ENCODE results near the gene PARD3B.

The PARD3B gene

DNA sequence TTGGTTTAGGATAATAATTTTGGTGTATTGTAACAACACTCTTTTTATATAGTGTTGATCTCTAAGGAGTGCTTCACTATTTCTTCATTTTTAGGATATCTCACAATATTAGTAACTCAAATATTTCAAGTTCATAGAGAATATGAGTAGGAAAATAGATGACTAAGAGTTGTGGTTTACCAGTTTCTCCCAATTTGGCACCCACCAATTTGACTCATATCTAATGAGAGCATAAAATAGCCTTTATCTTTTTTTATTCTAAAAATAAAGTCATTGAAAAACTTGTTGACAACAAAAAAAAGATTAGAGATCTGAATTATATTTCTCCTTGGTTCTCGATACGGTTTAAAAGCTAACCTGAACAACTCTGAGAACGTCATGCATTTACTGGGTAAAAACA, 204.0 kb downstream of the PARD3B start:
- TF ChIP-seq, protein P1, sequence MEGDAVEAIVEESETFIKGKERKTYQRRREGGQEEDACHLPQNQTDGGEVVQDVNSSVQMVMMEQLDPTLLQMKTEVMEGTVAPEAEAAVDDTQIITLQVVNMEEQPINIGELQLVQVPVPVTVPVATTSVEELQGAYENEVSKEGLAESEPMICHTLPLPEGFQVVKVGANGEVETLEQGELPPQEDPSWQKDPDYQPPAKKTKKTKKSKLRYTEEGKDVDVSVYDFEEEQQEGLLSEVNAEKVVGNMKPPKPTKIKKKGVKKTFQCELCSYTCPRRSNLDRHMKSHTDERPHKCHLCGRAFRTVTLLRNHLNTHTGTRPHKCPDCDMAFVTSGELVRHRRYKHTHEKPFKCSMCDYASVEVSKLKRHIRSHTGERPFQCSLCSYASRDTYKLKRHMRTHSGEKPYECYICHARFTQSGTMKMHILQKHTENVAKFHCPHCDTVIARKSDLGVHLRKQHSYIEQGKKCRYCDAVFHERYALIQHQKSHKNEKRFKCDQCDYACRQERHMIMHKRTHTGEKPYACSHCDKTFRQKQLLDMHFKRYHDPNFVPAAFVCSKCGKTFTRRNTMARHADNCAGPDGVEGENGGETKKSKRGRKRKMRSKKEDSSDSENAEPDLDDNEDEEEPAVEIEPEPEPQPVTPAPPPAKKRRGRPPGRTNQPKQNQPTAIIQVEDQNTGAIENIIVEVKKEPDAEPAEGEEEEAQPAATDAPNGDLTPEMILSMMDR (IDR thresholded peaks at IDR 0.05; ENCODE audit: control insufficient read depth, extremely low read depth, insufficient read depth): no peak
- DNase-seq (ENCODE audit: low read depth): no peak

GRCh38 chr2:204750389-204750788, 205.1 kb downstream of the PARD3B start:
- H3K4me3 ChIP-seq (ENCODE audit: low read depth, low read length): no peak overlapping the region

More for the DNA sequence above, 204.0 kb downstream of the PARD3B start:
- no peak overlapping the region for H3K4me3 ChIP-seq (ENCODE audit: low read depth, low read length)

GRCh38 chr2:204751472-204751871, 206.2 kb downstream of the PARD3B start:
- TF ChIP-seq, protein P1 (IDR thresholded peaks at IDR 0.05; ENCODE audit: control insufficient read depth, extremely low read depth, insufficient read depth): no peak
- no peak overlapping the region for H3K4me3 ChIP-seq (ENCODE audit: low read depth, low read length)
- no peak for DNase-seq (ENCODE audit: low read depth)

More at GRCh38 chr2:204750389-204750788, 205.1 kb downstream of the PARD3B start:
- DNase-seq (ENCODE audit: low read depth): no peak
- TF ChIP-seq, protein P1 (IDR thresholded peaks at IDR 0.05; ENCODE audit: control insufficient read depth, extremely low read depth, insufficient read depth): no peak

- H3K4me3 ChIP-seq (ENCODE audit: low read depth, low read length): no peak overlapping the region
- no peak for DNase-seq (ENCODE audit: low read depth)
- TF ChIP-seq, protein P1 (IDR thresholded peaks at IDR 0.05; ENCODE audit: control insufficient read depth, extremely low read depth, insufficient read depth): no peak
Observed at GRCh38 chr2:204753841-204754240, 208.6 kb downstream of the PARD3B start.

GRCh38 chr2:204754898-204755297, 209.6 kb downstream of the PARD3B start:
- no peak overlapping the region for H3K4me3 ChIP-seq (ENCODE audit: low read depth, low read length)
- no peak for DNase-seq (ENCODE audit: low read depth)
- TF ChIP-seq, protein P1 (IDR thresholded peaks at IDR 0.05; ENCODE audit: control insufficient read depth, extremely low read depth, insufficient read depth): no peak

DNA sequence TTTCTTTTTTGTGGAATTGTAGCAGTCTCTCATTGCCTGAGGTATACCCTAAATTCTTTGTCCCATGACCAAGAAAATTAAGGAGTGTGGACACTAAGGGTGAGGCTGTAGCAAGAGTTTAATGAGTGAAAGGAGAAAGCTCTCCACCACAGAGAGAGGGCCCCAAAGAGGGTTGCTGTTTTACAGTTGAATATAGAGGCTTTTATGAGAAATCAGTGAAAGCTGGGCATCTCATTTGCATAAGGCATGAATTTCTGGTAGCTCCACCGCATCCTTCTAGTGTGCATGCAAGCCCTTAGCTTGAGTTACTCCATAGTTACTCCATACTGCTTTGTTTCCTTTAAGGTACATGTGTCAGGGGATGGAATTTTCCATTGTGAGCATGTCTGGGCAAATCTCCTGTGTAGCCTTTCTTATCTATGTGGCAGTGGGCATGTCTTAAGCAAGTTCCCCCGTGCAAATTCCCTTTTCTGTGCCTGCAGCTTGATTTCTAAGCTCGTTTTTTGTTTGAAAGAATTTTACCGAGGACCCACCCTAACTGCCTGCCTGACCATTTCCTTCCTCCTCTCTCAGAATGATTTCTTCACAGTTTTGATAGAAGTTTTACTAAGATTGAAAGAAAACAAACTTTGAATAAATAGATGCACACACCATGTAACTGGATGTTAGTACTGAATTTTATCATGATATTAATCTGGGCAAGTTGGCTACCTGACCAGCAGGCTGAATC, 218.9 kb downstream of the PARD3B start:
- H3K4me3 ChIP-seq (ENCODE audit: low read depth, low read length): no peak overlapping the region
- TF ChIP-seq, protein P1 (IDR thresholded peaks at IDR 0.05; ENCODE audit: control insufficient read depth, extremely low read depth, insufficient read depth): no peak
- DNase-seq (ENCODE audit: low read depth): no peak

DNA sequence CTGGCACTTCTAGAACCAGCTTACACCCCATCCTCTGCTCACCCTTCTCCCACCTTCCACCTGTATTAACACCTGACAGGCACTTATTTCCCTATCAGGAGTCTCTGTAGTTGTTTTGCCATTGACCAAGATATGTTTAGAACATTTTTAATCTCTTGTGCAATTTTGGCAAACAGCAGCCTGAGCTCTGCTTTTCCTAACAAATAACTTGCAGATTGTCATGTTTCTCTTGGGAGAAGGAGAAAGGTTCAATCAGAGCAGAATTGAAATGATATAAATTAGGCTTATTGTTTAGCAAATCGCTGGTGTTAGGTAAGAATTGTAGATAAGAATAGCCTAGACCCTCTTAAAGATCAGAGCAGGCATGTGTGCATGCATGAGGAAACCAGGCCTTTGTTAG, 225.5 kb downstream of the PARD3B start:
- TF ChIP-seq, protein P1 (IDR thresholded peaks at IDR 0.05; ENCODE audit: control insufficient read depth, extremely low read depth, insufficient read depth): no peak
- no peak overlapping the region for H3K4me3 ChIP-seq (ENCODE audit: low read depth, low read length)
- no peak for DNase-seq (ENCODE audit: low read depth)
